GM23338 (cell line): ENCODE results near the gene GHR. TPM values are rescaled to one million over a fixed set of nuclear protein-coding genes. Genes with fewer than 3 reads are reported as not detected.

Source experiments
- ATAC-seq: fragments of 200-7000 bp; cut with Tn5 transposase; 3 replicates; pipeline ENCODE4 v1.9.1; 2020
- DNase-seq: peaks from one replicate; pipeline ENCODE4 v3.0.0-alpha.2; 2015; ENCODE audit warnings: low spot score
- H2AFZ ChIP-seq: fragments of 200-600 bp; sonication (generic); 2 replicates; pipeline ENCODE4 v1.8.0; 2016; ENCODE audit warnings: antibody characterized with exemption, mild to moderate bottlenecking, moderate library complexity
- H3F3A ChIP-seq: fragments of 200-600 bp; sonication (generic); replicated peaks from 2 replicates; pipeline ENCODE4 v1.8.0; 2017; ENCODE audit warnings: antibody characterized with exemption, mixed run types, low read depth
- H3K27ac ChIP-seq: fragments of 200-600 bp; sonication (generic); 2 replicates; pipeline ENCODE4 v1.6.1; 2016; ENCODE audit warnings: low read depth
- H3K27me3 ChIP-seq: fragments of 200-600 bp; sonication (generic); 2 replicates; pipeline ENCODE4 v1.8.0; 2016; ENCODE audit warnings: mild to moderate bottlenecking, mixed run types, moderate library complexity; ENCODE audit not compliant: insufficient read depth
- H3K36me3 ChIP-seq: fragments of 200-600 bp; sonication (generic); 2 replicates; pipeline ENCODE4 v1.8.0; 2016; ENCODE audit warnings: mild to moderate bottlenecking; ENCODE audit not compliant: insufficient read depth
- H3K4me1 ChIP-seq: fragments of 200-600 bp; sonication (generic); 2 replicates; pipeline ENCODE4 v1.8.0; 2016; ENCODE audit warnings: mild to moderate bottlenecking, moderate library complexity; ENCODE audit not compliant: insufficient read depth
- H3K4me2 ChIP-seq: fragments of 200-600 bp; sonication (generic); 2 replicates; pipeline ENCODE4 v1.7.1; 2017; ENCODE audit warnings: mixed run types
- H3K4me3 ChIP-seq: fragments of 200-600 bp; sonication (generic); 2 replicates; pipeline ENCODE4 v1.6.1; 2016; ENCODE audit warnings: mixed run types
- H3K79me2 ChIP-seq: fragments of 200-600 bp; sonication (generic); replicated peaks from 2 replicates; pipeline ENCODE4 v1.8.0; 2017; ENCODE audit warnings: mild to moderate bottlenecking; ENCODE audit not compliant: insufficient read depth
- H3K9me2 ChIP-seq: fragments of 200-600 bp; sonication (generic); 2 replicates; pipeline ENCODE4 v1.8.0; 2017; ENCODE audit not compliant: insufficient read depth
- H4K20me1 ChIP-seq: fragments of 200-600 bp; sonication (generic); replicated peaks from 2 replicates; pipeline ENCODE4 v1.8.0; 2017; ENCODE audit warnings: mild to moderate bottlenecking; ENCODE audit not compliant: insufficient read depth
- H3K27ac Mint-ChIP-seq: 2 replicates; pipeline ENCODE4 v1.8.0; 2020; ENCODE audit warnings: inconsistent platforms, mild to moderate bottlenecking, moderate library complexity, mixed read lengths
- H3K27me3 Mint-ChIP-seq: 3 replicates; pipeline ENCODE4 v1.8.0; 2022; ENCODE audit warnings: low read depth, mild to moderate bottlenecking, moderate library complexity, mixed read lengths, inconsistent platforms; ENCODE audit not compliant: insufficient read depth, poor library complexity
- H3K36me3 Mint-ChIP-seq: 3 replicates; pipeline ENCODE4 v1.8.0; 2021; ENCODE audit warnings: low read depth, mild to moderate bottlenecking, inconsistent platforms, moderate library complexity, mixed read lengths
- H3K4me1 Mint-ChIP-seq: 3 replicates; pipeline ENCODE4 v1.8.0; 2020; ENCODE audit warnings: mild to moderate bottlenecking, inconsistent platforms, mixed read lengths
- H3K4me3 Mint-ChIP-seq: 3 replicates; pipeline ENCODE4 v1.8.0; 2021; ENCODE audit warnings: moderate library complexity, mild to moderate bottlenecking, inconsistent platforms, mixed read lengths
- H3K9me3 Mint-ChIP-seq: 3 replicates; pipeline ENCODE4 v1.8.0; 2020; ENCODE audit warnings: moderate library complexity, mild to moderate bottlenecking, inconsistent platforms, mixed read lengths
- CREB1 ChIP-seq: fragments of 250-450 bp; sonication (Bioruptor Pico); IDR thresholded peaks from 2 replicates; pipeline ENCODE4 v1.5.0; 2020; ENCODE audit warnings: low read depth, mild to moderate bottlenecking, moderate library complexity
- EZH2phosphoT487 ChIP-seq: fragments of 200-600 bp; sonication (generic); IDR thresholded peaks from one replicate; pipeline ENCODE4 v1.8.1; 2018; ENCODE audit warnings: antibody characterized with exemption; ENCODE audit not compliant: unreplicated experiment
- JUNB ChIP-seq: IDR thresholded peaks from one replicate; pipeline ENCODE4 v1.6.1; 2016; ENCODE audit warnings: antibody characterized with exemption; ENCODE audit not compliant: unreplicated experiment
- NANOG ChIP-seq: IDR thresholded peaks from 2 replicates; pipeline ENCODE4 v1.6.1; 2016; ENCODE audit warnings: antibody characterized with exemption, borderline replicate concordance
- POLR2AphosphoS5 ChIP-seq: IDR thresholded peaks from 2 replicates; pipeline ENCODE4 v1.6.1; 2016; ENCODE audit warnings: antibody characterized with exemption, low read depth
- REST ChIP-seq: IDR thresholded peaks from one replicate; pipeline ENCODE4 v1.6.1; 2018; ENCODE audit warnings: antibody characterized with exemption; ENCODE audit not compliant: unreplicated experiment
- ZNF114 ChIP-seq: fragments of 250-450 bp; sonication (Bioruptor Pico); IDR thresholded peaks from 2 replicates; pipeline ENCODE4 v1.5.0; 2020; ENCODE audit warnings: mild to moderate bottlenecking, moderate library complexity
- ZNF331 ChIP-seq: fragments of 250-450 bp; sonication (Bioruptor Pico); IDR thresholded peaks from 2 replicates; pipeline ENCODE4 v1.5.0; 2020; ENCODE audit warnings: low read depth, mild to moderate bottlenecking, moderate library complexity
- ZNF462 ChIP-seq: fragments of 250-450 bp; sonication (Bioruptor Pico); IDR thresholded peaks from 2 replicates; pipeline ENCODE4 v1.5.0; 2020; ENCODE audit warnings: mild to moderate bottlenecking, moderate library complexity
- polyA plus RNA-seq: library from polyadenylated mRNA; unstranded; fragments of >200 nt; fragmentation: Nextera tagmentation; extraction: Ambion mirVana; gene quantifications from 2 replicates; pipeline ENCODE4 v1.2.1, GENCODE V29; 2016
- total RNA-seq: library from RNA; depleted of rRNA; stranded (reverse); fragments of >200 nt; shearing (Covaris generic); gene quantifications from 2 replicates; pipeline ENCODE4 v1.2.3, GENCODE V29; 2014
- TF ChIP-seq, protein P1 (sequence below), 2 experiments: fragments of 200-600 bp in 1 of 2; sonication (generic) in 1 of 2; conservative IDR thresholded peaks; 2 replicates each; pipeline versions ENCODE4 v1.5.1 to v1.6.1; 2016 to 2017; ENCODE audit warnings: antibody characterized with exemption in 2 of 2, low read depth in 2 of 2, mild to moderate bottlenecking in 2 of 2, moderate library complexity in 1 of 2

Gene GHR
- total and polyA plus RNA-seq, 2 experiments from 2014 or later: 0.21 to 1.9 TPM

DNA sequence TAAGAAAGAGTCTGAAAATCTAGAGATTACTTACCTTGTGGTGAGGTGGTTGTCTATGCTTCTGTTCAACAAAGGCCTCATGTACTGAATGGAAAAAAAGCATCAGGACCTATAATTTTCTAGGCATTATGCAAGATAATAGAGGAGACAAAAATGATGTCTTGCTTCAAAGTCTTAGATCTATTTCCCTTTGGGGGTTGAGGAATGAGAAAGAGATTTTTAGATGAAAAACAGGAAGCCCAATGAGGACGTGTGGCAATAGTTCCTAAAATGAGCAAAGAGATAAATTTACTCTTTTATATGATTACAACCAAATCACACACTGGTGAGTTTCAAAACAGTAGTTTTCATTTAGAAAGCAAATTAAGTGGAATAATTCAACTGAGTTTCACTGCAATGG lies 99.5 kb downstream of the GHR start:
- Mint-ChIP-seq H3K4me1 (no peaks in the 10 kb centered on the region; the same call in 2 of the 3 replicates), H3K27ac (no peak overlapping the region), H3K27me3 (no peaks in the 10 kb centered on the region), H3K4me3 (no peak overlapping the region), H3K36me3 (peaks cover 19% of the 10 kb centered on the region; the same call in 2 of the 3 replicates), H3K9me3 (peaks cover 47% of the 10 kb centered on the region)
- TF ChIP-seq ZNF331 (CRISPR knock-in tag): no peak
- H2AFZ ChIP-seq: no peak overlapping the region
- 0 out of 2 replicates have a peak, but pooled peaks cover 6% of the 10 kb centered on the region for H3K9me2 ChIP-seq
- H3K79me2 ChIP-seq: no peaks in the 10 kb centered on the region
- no peak overlapping the region for H3K27ac ChIP-seq
- no peak overlapping the region for H3K4me3 ChIP-seq
- H4K20me1 ChIP-seq: no peaks in the 10 kb centered on the region
- H3K27me3 ChIP-seq: no peaks in the 10 kb centered on the region
- H3K4me2 ChIP-seq: no peak overlapping the region
- DNase-seq: no peak
- H3F3A ChIP-seq: no peaks in the 10 kb centered on the region
- no peaks in the 10 kb centered on the region for H3K4me1 ChIP-seq
- no peaks in the 10 kb centered on the region; the same call in 1 of the 2 replicates for H3K36me3 ChIP-seq
- no peak for ATAC-seq

- no peak for DNase-seq
- TF ChIP-seq NANOG (no peak), ZNF331 (CRISPR knock-in tag) (no peak), JUNB (no peak), POLR2AphosphoS5 (no peak), CREB1 (CRISPR knock-in tag) (no peak), ZNF462 (CRISPR knock-in tag) (no peak), EZH2phosphoT487 (no peak), ZNF114 (no peak), REST (no peak)
- TF ChIP-seq, protein P1, sequence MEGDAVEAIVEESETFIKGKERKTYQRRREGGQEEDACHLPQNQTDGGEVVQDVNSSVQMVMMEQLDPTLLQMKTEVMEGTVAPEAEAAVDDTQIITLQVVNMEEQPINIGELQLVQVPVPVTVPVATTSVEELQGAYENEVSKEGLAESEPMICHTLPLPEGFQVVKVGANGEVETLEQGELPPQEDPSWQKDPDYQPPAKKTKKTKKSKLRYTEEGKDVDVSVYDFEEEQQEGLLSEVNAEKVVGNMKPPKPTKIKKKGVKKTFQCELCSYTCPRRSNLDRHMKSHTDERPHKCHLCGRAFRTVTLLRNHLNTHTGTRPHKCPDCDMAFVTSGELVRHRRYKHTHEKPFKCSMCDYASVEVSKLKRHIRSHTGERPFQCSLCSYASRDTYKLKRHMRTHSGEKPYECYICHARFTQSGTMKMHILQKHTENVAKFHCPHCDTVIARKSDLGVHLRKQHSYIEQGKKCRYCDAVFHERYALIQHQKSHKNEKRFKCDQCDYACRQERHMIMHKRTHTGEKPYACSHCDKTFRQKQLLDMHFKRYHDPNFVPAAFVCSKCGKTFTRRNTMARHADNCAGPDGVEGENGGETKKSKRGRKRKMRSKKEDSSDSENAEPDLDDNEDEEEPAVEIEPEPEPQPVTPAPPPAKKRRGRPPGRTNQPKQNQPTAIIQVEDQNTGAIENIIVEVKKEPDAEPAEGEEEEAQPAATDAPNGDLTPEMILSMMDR (conservative IDR thresholded peaks at IDR 0.05; ENCODE audit: low read depth in 2 of 2): no peak
Measured at GRCh38 chr5:42526179-42526578, 102.9 kb downstream of the GHR start.

More at GRCh38 chr5:42526179-42526578, 102.9 kb downstream of the GHR start:
- Histone ChIP-seq H3K36me3 (no peaks in the 10 kb centered on the region; the same call in 1 of the 2 replicates), H2AFZ (no peak overlapping the region), H3K27me3 (no peaks in the 10 kb centered on the region), H3K27ac (no peak overlapping the region), H3K4me3 (no peak overlapping the region), H3K79me2 (no peaks in the 10 kb centered on the region), H3K9me2 (0 out of 2 replicates have a peak, but pooled peaks cover 6% of the 10 kb centered on the region), H3K4me1 (no peaks in the 10 kb centered on the region), H4K20me1 (no peaks in the 10 kb centered on the region), H3K4me2 (no peak overlapping the region), H3F3A (no peaks in the 10 kb centered on the region)
- Mint-ChIP-seq H3K27me3 (peaks cover 1% of the 10 kb centered on the region), H3K4me1 (no peaks in the 10 kb centered on the region), H3K4me3 (no peak overlapping the region), H3K36me3 (peaks cover 19% of the 10 kb centered on the region; the same call in 2 of the 3 replicates), H3K27ac (no peak overlapping the region), H3K9me3 (peaks cover 56% of the 10 kb centered on the region)
- no peak for ATAC-seq
